HEK293T (cell line): ENCODE measurements around the gene ZC3H13.

ENCODE experiments used
- ARNT ChIP-seq: fragments of 450-650 bp; IDR thresholded peaks from 2 replicates; pipeline ENCODE4 v1.6.1; 2017; ENCODE audit warnings: mild to moderate bottlenecking
- CTBP1 ChIP-seq: fragments of 450-650 bp; IDR thresholded peaks from 2 replicates; pipeline ENCODE4 v1.6.1; 2016; ENCODE audit warnings: borderline replicate concordance
- FOXA1 ChIP-seq: fragments of 450-650 bp; IDR thresholded peaks from 2 replicates; pipeline ENCODE4 v1.6.1; 2016; ENCODE audit warnings: mild to moderate bottlenecking
- FOXM1 ChIP-seq: fragments of 450-650 bp; IDR thresholded peaks from 2 replicates; pipeline ENCODE4 v1.6.1; 2017; ENCODE audit warnings: mild to moderate bottlenecking, borderline replicate concordance
- L3MBTL2 ChIP-seq: fragments of 450-650 bp; conservative IDR thresholded peaks from 2 replicates; pipeline ENCODE4 v1.6.1; 2016; ENCODE audit warnings: mild to moderate bottlenecking
- NFRKB ChIP-seq: fragments of 450-650 bp; IDR thresholded peaks from 2 replicates; pipeline ENCODE4 v1.6.1; 2016; ENCODE audit warnings: mild to moderate bottlenecking, moderate library complexity
- SP1 ChIP-seq: fragments of 450-650 bp; IDR thresholded peaks from 2 replicates; pipeline ENCODE4 v1.6.1; 2017
- TARDBP ChIP-seq: fragments of 450-650 bp; IDR thresholded peaks from 2 replicates; pipeline ENCODE4 v1.6.1; 2016
- ZNF384 ChIP-seq: fragments of 450-650 bp; IDR thresholded peaks from 2 replicates; pipeline ENCODE4 v1.6.1; 2016
- TF ChIP-seq, protein P1 (sequence below): fragments of 450-650 bp; IDR thresholded peaks from 2 replicates; pipeline ENCODE4 v1.6.1; 2016

DNA sequence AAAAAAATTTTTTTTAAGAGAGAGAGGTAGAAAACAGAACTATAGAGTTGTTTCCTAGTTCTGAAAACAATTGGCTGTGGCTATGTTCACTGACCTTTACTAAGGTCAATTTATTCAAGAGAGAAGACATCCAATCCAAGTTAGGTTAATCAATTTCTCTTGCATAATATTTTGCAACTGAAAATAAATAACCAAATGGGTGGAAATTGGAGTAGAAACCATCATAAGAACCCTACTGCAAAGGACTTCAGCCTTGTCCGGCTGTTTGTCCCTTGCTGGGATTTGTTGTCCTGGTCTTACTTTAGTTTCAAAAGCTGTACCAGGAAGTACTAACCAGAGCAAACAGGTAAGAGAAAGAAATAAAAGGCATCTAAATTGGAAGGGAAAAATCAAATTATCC, 23.3 kb upstream of the ZC3H13 start:
- no peak for TF ChIP-seq ZNF384
- TF ChIP-seq, protein P1, sequence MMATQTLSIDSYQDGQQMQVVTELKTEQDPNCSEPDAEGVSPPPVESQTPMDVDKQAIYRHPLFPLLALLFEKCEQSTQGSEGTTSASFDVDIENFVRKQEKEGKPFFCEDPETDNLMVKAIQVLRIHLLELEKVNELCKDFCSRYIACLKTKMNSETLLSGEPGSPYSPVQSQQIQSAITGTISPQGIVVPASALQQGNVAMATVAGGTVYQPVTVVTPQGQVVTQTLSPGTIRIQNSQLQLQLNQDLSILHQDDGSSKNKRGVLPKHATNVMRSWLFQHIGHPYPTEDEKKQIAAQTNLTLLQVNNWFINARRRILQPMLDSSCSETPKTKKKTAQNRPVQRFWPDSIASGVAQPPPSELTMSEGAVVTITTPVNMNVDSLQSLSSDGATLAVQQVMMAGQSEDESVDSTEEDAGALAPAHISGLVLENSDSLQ = no peak
- no peak for TF ChIP-seq FOXA1
- TF ChIP-seq FOXM1 = no peak
- no peak for TF ChIP-seq CTBP1
- no peak for TF ChIP-seq L3MBTL2
- TF ChIP-seq TARDBP = no peak
- no peak for TF ChIP-seq ARNT
- no peak for TF ChIP-seq SP1
- no peak for TF ChIP-seq NFRKB
